K562 (cell line): Measurements from ENCODE around the gene ECE2. TPM values are rescaled to one million over a fixed set of nuclear protein-coding genes. Genes with fewer than 3 reads are reported as not detected.

Experiments used
- CBX8 ChIP-seq: fragments of 200-600 bp; sonication (generic); IDR thresholded peaks from 2 replicates; pipeline ENCODE4 v1.6.1; 2012; ENCODE audit warnings: borderline replicate concordance, mixed run types, low read depth, mild to moderate bottlenecking, moderate library complexity, mixed read lengths, low read length, control low read depth, inconsistent platforms; ENCODE audit not compliant: poor library complexity, severe bottlenecking; ENCODE audit errors: extremely low read depth
- CEBPZ ChIP-seq: fragments of 150-350 bp; IDR thresholded peaks from 2 replicates; pipeline ENCODE4 v1.6.1; 2014; ENCODE audit warnings: low read depth, mild to moderate bottlenecking, low read length, borderline replicate concordance
- GMEB1 ChIP-seq: fragments of 250-450 bp; sonication (Bioruptor Pico); IDR thresholded peaks from 2 replicates; pipeline ENCODE4 v1.4.0; 2020; ENCODE audit warnings: mild to moderate bottlenecking
- IRF2 ChIP-seq: sonication (generic); formaldehyde crosslinking; IDR thresholded peaks from 2 replicates; pipeline ENCODE4 v1.8.1; 2022; ENCODE audit warnings: mild to moderate bottlenecking, missing genetic modification reagents
- PHB ChIP-seq: fragments of 250-450 bp; sonication (Bioruptor Pico); IDR thresholded peaks from 2 replicates; pipeline ENCODE4 v1.5.0; 2021
- SIRT6 ChIP-seq: IDR thresholded peaks from one replicate; pipeline ENCODE4 v1.6.1; 2012; ENCODE audit warnings: low read depth, mild to moderate bottlenecking, control low read depth, inconsistent platforms, low read length, moderate library complexity
- SPI1 ChIP-seq: IDR thresholded peaks from 2 replicates; pipeline ENCODE4 v1.6.1; 2011; ENCODE audit warnings: low read depth, low read length, control low read depth, borderline replicate concordance
- ZNF274 ChIP-seq: IDR thresholded peaks from 2 replicates; pipeline ENCODE4 v1.6.1; 2011; ENCODE audit warnings: low read depth, mild to moderate bottlenecking, low read length, moderate library complexity, borderline replicate concordance
- polyA plus RNA-seq, 8 experiments: library from polyadenylated mRNA; depleted of rRNA in 4 of 8; stranded (reverse) in 5 of 8; unstranded in 3 of 8; fragments of >200 nt; fragmentation: Nextera tagmentation in 2 of 8; fragmentation: Illumina TruSeq in 1 of 8; extraction: Ambion mirVana in 2 of 8; extraction: Trizol in 1 of 8; gene quantifications; 2 replicates each; pipeline versions ENCODE4 v1.2.1 to v1.2.3, GENCODE V29; 2011 to 2014; ENCODE audit warnings: inconsistent platforms in 1 of 8, missing spikeins in 1 of 8
- total RNA-seq, 7 experiments: library from RNA; depleted of rRNA in 6 of 7; stranded (reverse); fragments of >200 nt in 6 of 7; fragmentation: Illumina TruSeq in 2 of 7; extraction: Trizol in 2 of 7; gene quantifications; 2 replicates each; pipeline versions ENCODE4 v1.2.1 to v1.2.3, GENCODE V29; 2011 to 2021; ENCODE audit warnings: low replicate concordance in 1 of 7
- TF ChIP-seq, protein P1 (sequence below): fragments of 450-650 bp; IDR thresholded peaks from 2 replicates; pipeline ENCODE4 v1.6.1; 2016; ENCODE audit warnings: mild to moderate bottlenecking, moderate library complexity

ECE2 gene
- total and polyA plus RNA-seq, 9 of the 15 experiments (the other 6 are each of a cell fraction or from before 2014, with no cell fraction given) = not detected

DNA sequence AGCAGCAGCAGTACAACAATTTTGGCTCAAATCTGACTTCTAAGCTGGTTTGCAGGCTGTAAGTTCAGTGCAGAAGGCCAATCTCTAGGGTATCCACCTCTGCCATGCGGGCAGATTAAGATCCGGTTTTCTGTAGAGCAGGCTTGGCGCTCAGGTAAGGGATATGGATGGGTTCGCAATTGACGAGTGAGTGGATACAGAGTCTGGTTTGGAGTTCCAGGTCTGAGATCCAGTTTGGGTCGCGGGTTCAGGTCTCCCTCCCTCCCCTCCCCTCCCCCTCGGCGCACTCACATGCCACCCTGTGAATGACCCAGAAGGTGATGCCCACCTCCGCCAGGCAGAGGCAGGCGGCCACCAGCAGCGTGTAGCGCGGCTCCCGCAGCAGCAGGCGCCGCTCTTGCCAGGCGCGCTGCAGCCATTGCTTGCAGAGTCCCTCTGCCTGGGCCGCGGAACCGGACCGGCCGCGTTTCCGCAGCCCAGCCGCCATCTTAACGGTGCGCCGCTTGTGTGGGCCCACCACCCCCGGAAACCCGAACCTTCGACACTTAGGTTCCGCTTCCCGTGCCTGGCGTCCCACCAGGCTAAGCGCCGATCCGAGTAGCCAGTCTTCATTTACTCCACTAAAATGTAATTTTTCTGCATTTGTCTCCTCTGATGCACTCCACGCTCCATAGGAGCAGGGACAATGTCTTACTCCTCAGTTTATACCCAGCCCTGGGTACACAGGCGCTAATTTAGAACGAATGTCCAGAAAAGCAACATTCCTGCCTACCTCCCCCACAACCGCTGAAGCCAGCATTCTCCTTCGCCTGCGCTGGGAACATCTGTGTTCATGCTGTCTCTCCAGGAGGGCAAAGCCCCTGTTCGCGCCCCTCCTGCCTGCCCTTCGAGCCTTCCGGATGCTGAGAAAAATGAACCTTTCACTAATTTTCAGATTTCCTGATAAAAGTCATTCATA lies 27.1 kb upstream of the ECE2 start, which contains the start of gene ALG3 (continued):
- TF ChIP-seq CEBPZ = no peak
- TF ChIP-seq CBX8 = no peak
- no peak for TF ChIP-seq IRF2 (CRISPR knock-in tag)
- TF ChIP-seq, protein P1, sequence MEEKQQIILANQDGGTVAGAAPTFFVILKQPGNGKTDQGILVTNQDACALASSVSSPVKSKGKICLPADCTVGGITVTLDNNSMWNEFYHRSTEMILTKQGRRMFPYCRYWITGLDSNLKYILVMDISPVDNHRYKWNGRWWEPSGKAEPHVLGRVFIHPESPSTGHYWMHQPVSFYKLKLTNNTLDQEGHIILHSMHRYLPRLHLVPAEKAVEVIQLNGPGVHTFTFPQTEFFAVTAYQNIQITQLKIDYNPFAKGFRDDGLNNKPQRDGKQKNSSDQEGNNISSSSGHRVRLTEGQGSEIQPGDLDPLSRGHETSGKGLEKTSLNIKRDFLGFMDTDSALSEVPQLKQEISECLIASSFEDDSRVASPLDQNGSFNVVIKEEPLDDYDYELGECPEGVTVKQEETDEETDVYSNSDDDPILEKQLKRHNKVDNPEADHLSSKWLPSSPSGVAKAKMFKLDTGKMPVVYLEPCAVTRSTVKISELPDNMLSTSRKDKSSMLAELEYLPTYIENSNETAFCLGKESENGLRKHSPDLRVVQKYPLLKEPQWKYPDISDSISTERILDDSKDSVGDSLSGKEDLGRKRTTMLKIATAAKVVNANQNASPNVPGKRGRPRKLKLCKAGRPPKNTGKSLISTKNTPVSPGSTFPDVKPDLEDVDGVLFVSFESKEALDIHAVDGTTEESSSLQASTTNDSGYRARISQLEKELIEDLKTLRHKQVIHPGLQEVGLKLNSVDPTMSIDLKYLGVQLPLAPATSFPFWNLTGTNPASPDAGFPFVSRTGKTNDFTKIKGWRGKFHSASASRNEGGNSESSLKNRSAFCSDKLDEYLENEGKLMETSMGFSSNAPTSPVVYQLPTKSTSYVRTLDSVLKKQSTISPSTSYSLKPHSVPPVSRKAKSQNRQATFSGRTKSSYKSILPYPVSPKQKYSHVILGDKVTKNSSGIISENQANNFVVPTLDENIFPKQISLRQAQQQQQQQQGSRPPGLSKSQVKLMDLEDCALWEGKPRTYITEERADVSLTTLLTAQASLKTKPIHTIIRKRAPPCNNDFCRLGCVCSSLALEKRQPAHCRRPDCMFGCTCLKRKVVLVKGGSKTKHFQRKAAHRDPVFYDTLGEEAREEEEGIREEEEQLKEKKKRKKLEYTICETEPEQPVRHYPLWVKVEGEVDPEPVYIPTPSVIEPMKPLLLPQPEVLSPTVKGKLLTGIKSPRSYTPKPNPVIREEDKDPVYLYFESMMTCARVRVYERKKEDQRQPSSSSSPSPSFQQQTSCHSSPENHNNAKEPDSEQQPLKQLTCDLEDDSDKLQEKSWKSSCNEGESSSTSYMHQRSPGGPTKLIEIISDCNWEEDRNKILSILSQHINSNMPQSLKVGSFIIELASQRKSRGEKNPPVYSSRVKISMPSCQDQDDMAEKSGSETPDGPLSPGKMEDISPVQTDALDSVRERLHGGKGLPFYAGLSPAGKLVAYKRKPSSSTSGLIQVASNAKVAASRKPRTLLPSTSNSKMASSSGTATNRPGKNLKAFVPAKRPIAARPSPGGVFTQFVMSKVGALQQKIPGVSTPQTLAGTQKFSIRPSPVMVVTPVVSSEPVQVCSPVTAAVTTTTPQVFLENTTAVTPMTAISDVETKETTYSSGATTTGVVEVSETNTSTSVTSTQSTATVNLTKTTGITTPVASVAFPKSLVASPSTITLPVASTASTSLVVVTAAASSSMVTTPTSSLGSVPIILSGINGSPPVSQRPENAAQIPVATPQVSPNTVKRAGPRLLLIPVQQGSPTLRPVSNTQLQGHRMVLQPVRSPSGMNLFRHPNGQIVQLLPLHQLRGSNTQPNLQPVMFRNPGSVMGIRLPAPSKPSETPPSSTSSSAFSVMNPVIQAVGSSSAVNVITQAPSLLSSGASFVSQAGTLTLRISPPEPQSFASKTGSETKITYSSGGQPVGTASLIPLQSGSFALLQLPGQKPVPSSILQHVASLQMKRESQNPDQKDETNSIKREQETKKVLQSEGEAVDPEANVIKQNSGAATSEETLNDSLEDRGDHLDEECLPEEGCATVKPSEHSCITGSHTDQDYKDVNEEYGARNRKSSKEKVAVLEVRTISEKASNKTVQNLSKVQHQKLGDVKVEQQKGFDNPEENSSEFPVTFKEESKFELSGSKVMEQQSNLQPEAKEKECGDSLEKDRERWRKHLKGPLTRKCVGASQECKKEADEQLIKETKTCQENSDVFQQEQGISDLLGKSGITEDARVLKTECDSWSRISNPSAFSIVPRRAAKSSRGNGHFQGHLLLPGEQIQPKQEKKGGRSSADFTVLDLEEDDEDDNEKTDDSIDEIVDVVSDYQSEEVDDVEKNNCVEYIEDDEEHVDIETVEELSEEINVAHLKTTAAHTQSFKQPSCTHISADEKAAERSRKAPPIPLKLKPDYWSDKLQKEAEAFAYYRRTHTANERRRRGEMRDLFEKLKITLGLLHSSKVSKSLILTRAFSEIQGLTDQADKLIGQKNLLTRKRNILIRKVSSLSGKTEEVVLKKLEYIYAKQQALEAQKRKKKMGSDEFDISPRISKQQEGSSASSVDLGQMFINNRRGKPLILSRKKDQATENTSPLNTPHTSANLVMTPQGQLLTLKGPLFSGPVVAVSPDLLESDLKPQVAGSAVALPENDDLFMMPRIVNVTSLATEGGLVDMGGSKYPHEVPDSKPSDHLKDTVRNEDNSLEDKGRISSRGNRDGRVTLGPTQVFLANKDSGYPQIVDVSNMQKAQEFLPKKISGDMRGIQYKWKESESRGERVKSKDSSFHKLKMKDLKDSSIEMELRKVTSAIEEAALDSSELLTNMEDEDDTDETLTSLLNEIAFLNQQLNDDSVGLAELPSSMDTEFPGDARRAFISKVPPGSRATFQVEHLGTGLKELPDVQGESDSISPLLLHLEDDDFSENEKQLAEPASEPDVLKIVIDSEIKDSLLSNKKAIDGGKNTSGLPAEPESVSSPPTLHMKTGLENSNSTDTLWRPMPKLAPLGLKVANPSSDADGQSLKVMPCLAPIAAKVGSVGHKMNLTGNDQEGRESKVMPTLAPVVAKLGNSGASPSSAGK = no peak
- no peak for TF ChIP-seq ZNF274
- no peak for TF ChIP-seq PHB (CRISPR knock-in tag)
- TF ChIP-seq SPI1 = no peak
- 0 out of 2 replicates have a peak, but pooled peaks have one; percentile 41 for TF ChIP-seq GMEB1 (CRISPR knock-in tag)
- TF ChIP-seq SIRT6 = no peak
